HepG2 (cell line): ENCODE results near the gene CKAP5. TPM values are rescaled to one million over a fixed set of nuclear protein-coding genes. Genes with fewer than 3 reads are reported as not detected.

Experiments
- KDM4B ChIP-seq: sonication (generic); formaldehyde crosslinking; IDR thresholded peaks from 2 replicates; pipeline ENCODE4 v1.4.0; 2020; ENCODE audit warnings: missing genetic modification reagents
- NFKB2 ChIP-seq: sonication (generic); formaldehyde crosslinking; IDR thresholded peaks from 2 replicates; pipeline ENCODE4 v1.4.0; 2020; ENCODE audit warnings: missing genetic modification reagents, borderline replicate concordance
- PITX1 ChIP-seq: sonication (generic); formaldehyde crosslinking; IDR thresholded peaks from 2 replicates; pipeline ENCODE4 v1.5.1; 2020; ENCODE audit warnings: mild to moderate bottlenecking, missing genetic modification reagents
- SALL1 ChIP-seq: sonication (generic); formaldehyde crosslinking; IDR thresholded peaks from 2 replicates; pipeline ENCODE4 v1.8.0; 2022; ENCODE audit warnings: mild to moderate bottlenecking, missing genetic modification reagents
- TGIF2 ChIP-seq: IDR thresholded peaks from 2 replicates; pipeline ENCODE4 v1.6.1; 2016; ENCODE audit warnings: control low read depth, missing compliant biosample characterization
- ZFP41 ChIP-seq: sonication (generic); formaldehyde crosslinking; IDR thresholded peaks from 2 replicates; pipeline ENCODE4 v1.4.0; 2020; ENCODE audit warnings: mild to moderate bottlenecking, missing genetic modification reagents, borderline replicate concordance
- ZNF510 ChIP-seq: sonication (generic); formaldehyde crosslinking; IDR thresholded peaks from 2 replicates; pipeline ENCODE4 v1.4.0; 2020; ENCODE audit warnings: low read depth, mild to moderate bottlenecking, missing genetic modification reagents
- ZNF549 ChIP-seq: sonication (generic); formaldehyde crosslinking; IDR thresholded peaks from 2 replicates; pipeline ENCODE4 v1.5.0; 2020; ENCODE audit warnings: missing genetic modification reagents
- ZNF781 ChIP-seq: sonication (generic); formaldehyde crosslinking; IDR thresholded peaks from 2 replicates; pipeline ENCODE4 v1.5.1; 2020; ENCODE audit warnings: borderline replicate concordance, mild to moderate bottlenecking, missing genetic modification reagents; ENCODE audit errors: not compliant biosample characterization
- polyA plus RNA-seq, 8 experiments: library from polyadenylated mRNA; depleted of rRNA in 3 of 8; stranded (reverse) in 7 of 8; unstranded in 1 of 8; fragments of >200 nt; fragmentation: Illumina TruSeq in 4 of 8; extraction: Trizol in 4 of 8; gene quantifications; 2 replicates each; pipeline versions ENCODE4 v1.2.1 to v1.2.3, GENCODE V29; 2011 to 2016; ENCODE audit warnings: low read depth in 4 of 8, missing spikeins in 1 of 8, mixed read lengths in 1 of 8; ENCODE audit not compliant: insufficient read depth in 1 of 8
- total RNA-seq, 5 experiments: library from RNA; depleted of rRNA; stranded (reverse); fragments of >200 nt; fragmentation: Illumina TruSeq; extraction: Trizol; gene quantifications; 2 replicates each; pipeline ENCODE4 v1.2.3, GENCODE V29; 2016; ENCODE audit warnings: low read depth in 1 of 5
- TF ChIP-seq, protein P1 (sequence below): fragments of 450-650 bp; IDR thresholded peaks from 2 replicates; pipeline ENCODE4 v1.6.1; 2016
- TF ChIP-seq, protein P2 (sequence below): sonication (generic); formaldehyde crosslinking; IDR thresholded peaks from 2 replicates; pipeline ENCODE4 v1.8.1; 2022; ENCODE audit warnings: low read depth, mild to moderate bottlenecking, missing genetic modification reagents
- TF ChIP-seq, protein P3 (sequence below): sonication (generic); formaldehyde crosslinking; IDR thresholded peaks from 2 replicates; pipeline ENCODE4 v1.8.1; 2023; ENCODE audit warnings: mild to moderate bottlenecking, inconsistent platforms, moderate library complexity, missing genetic modification reagents, borderline replicate concordance
- TF ChIP-seq, protein P4 (sequence below): sonication (generic); formaldehyde crosslinking; IDR thresholded peaks from 2 replicates; pipeline ENCODE4 v1.4.0; 2020; ENCODE audit warnings: missing genetic modification reagents, borderline replicate concordance
- TF ChIP-seq, protein P5 (sequence below): sonication (generic); formaldehyde crosslinking; IDR thresholded peaks from 2 replicates; pipeline ENCODE4 v1.5.0; 2020; ENCODE audit warnings: missing genetic modification reagents, mild to moderate bottlenecking, borderline replicate concordance
- TF ChIP-seq, protein P6 (sequence below): IDR thresholded peaks from 2 replicates; pipeline ENCODE4 v1.6.1; 2016

CKAP5 gene
- total and polyA plus RNA-seq, 2 of the 13 experiments (the other 11 are each of a cell fraction or from before 2014, with no cell fraction given): 79.2 to 103 TPM

DNA sequence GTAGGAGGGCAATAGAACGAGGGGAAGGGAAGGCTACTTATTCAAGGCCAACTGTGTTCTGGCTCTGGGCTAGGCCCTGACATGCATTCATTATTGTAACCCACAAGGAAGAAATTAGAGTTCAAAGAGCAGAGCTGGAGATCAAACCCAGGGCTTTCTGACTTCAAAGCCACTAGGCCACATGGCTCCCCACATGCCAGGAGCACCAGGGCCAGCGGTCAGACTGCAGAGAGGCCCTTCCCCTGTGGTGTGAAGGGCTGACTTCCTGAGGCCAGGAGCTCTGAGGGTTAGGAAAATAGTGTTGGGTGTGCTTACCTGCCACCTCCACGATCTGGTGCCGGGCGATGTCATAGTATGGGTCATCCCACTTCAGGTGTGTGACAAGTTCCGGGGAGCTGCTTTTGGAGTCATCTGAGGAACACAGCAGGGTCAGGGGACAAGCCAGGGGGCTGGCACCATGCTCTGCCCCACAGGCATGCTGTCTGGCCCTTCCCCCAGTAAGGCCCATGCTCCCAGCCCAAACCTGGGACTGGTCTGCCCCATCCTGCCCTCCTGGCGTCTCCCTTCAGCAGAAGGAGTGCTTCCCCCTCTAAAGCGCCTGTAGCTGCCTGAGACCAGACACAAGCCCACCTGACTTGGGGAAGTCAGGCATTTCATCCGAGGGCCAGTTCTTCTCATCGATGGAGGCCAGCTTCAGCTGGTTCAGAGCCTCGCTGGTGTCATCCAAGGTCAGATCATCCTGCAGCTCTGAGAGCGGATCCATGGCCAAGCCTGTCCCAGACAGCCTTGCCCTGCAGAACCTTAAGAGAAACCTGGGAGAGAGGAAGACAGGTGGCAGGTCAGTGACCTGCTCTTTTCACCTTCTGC lies 150.5 kb downstream of the CKAP5 start (continued):
- TF ChIP-seq, protein P1, sequence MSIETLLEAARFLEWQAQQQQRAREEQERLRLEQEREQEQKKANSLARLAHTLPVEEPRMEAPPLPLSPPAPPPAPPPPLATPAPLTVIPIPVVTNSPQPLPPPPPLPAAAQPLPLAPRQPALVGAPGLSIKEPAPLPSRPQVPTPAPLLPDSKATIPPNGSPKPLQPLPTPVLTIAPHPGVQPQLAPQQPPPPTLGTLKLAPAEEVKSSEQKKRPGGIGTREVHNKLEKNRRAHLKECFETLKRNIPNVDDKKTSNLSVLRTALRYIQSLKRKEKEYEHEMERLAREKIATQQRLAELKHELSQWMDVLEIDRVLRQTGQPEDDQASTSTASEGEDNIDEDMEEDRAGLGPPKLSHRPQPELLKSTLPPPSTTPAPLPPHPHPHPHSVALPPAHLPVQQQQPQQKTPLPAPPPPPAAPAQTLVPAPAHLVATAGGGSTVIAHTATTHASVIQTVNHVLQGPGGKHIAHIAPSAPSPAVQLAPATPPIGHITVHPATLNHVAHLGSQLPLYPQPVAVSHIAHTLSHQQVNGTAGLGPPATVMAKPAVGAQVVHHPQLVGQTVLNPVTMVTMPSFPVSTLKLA: peak; percentile 64
- TF ChIP-seq PITX1 (peak; percentile 28; the same call in 1 of the 2 replicates), ZNF549 (CRISPR knock-in tag) (no peak), SALL1 (CRISPR knock-in tag) (peak; percentile 91), KDM4B (CRISPR knock-in tag) (no peak), NFKB2 (CRISPR knock-in tag) (peak; percentile 97), ZFP41 (CRISPR knock-in tag) (peak; percentile 75; the same call in 1 of the 2 replicates), ZNF510 (no peak), TGIF2 (peak; percentile 84), ZNF781 (CRISPR knock-in tag) (peak; percentile 75)
- TF ChIP-seq, protein P2, sequence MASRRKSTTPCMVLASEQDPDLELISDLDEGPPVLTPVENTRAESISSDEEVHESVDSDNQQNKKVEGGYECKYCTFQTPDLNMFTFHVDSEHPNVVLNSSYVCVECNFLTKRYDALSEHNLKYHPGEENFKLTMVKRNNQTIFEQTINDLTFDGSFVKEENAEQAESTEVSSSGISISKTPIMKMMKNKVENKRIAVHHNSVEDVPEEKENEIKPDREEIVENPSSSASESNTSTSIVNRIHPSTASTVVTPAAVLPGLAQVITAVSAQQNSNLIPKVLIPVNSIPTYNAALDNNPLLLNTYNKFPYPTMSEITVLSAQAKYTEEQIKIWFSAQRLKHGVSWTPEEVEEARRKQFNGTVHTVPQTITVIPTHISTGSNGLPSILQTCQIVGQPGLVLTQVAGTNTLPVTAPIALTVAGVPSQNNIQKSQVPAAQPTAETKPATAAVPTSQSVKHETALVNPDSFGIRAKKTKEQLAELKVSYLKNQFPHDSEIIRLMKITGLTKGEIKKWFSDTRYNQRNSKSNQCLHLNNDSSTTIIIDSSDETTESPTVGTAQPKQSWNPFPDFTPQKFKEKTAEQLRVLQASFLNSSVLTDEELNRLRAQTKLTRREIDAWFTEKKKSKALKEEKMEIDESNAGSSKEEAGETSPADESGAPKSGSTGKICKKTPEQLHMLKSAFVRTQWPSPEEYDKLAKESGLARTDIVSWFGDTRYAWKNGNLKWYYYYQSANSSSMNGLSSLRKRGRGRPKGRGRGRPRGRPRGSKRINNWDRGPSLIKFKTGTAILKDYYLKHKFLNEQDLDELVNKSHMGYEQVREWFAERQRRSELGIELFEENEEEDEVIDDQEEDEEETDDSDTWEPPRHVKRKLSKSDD (CRISPR knock-in tag): no peak
- TF ChIP-seq, protein P3, sequence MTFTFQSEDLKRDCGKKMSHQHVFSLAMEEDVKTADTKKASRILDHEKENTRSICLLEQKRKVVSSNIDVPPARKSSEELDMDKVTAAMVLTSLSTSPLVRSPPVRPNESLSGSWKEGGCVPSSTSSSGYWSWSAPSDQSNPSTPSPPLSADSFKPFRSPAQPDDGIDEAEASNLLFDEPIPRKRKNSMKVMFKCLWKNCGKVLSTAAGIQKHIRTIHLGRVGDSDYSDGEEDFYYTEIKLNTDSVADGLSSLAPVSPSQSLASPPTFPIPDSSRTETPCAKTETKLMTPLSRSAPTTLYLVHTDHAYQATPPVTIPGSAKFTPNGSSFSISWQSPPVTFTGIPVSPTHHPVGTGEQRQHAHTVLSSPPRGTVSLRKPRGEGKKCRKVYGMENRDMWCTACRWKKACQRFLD (CRISPR knock-in tag): 0 out of 2 replicates have a peak, but pooled peaks have one; percentile 56
- TF ChIP-seq, protein P4, sequence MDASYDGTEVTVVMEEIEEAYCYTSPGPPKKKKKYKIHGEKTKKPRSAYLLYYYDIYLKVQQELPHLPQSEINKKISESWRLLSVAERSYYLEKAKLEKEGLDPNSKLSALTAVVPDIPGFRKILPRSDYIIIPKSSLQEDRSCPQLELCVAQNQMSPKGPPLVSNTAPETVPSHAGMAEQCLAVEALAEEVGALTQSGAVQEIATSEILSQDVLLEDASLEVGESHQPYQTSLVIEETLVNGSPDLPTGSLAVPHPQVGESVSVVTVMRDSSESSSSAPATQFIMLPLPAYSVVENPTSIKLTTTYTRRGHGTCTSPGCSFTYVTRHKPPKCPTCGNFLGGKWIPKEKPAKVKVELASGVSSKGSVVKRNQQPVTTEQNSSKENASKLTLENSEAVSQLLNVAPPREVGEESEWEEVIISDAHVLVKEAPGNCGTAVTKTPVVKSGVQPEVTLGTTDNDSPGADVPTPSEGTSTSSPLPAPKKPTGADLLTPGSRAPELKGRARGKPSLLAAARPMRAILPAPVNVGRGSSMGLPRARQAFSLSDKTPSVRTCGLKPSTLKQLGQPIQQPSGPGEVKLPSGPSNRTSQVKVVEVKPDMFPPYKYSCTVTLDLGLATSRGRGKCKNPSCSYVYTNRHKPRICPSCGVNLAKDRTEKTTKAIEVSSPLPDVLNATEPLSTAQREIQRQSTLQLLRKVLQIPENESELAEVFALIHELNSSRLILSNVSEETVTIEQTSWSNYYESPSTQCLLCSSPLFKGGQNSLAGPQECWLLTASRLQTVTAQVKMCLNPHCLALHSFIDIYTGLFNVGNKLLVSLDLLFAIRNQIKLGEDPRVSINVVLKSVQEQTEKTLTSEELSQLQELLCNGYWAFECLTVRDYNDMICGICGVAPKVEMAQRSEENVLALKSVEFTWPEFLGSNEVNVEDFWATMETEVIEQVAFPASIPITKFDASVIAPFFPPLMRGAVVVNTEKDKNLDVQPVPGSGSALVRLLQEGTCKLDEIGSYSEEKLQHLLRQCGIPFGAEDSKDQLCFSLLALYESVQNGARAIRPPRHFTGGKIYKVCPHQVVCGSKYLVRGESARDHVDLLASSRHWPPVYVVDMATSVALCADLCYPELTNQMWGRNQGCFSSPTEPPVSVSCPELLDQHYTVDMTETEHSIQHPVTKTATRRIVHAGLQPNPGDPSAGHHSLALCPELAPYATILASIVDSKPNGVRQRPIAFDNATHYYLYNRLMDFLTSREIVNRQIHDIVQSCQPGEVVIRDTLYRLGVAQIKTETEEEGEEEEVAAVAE (CRISPR knock-in tag): 0 out of 2 replicates have a peak, but pooled peaks have one; percentile 45
- TF ChIP-seq, protein P5, sequence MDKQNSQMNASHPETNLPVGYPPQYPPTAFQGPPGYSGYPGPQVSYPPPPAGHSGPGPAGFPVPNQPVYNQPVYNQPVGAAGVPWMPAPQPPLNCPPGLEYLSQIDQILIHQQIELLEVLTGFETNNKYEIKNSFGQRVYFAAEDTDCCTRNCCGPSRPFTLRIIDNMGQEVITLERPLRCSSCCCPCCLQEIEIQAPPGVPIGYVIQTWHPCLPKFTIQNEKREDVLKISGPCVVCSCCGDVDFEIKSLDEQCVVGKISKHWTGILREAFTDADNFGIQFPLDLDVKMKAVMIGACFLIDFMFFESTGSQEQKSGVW (CRISPR knock-in tag): peak; percentile 73; the same call in 1 of the 2 replicates
- TF ChIP-seq, protein P6, sequence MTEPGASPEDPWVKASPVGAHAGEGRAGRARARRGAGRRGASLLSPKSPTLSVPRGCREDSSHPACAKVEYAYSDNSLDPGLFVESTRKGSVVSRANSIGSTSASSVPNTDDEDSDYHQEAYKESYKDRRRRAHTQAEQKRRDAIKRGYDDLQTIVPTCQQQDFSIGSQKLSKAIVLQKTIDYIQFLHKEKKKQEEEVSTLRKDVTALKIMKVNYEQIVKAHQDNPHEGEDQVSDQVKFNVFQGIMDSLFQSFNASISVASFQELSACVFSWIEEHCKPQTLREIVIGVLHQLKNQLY (CRISPR knock-in tag): peak; percentile 51; the same call in 1 of the 2 replicates
